Esophagus muscularis mucosa (tissue), 4 donors: Measurements from ENCODE around the gene TBC1D3L.
"Not testable (repeated sequence)": the region's sequence is repeated elsewhere in the genome, so short reads cannot be mapped to it uniquely, and the experiment has no call there.

Experiments used
- EP300 ChIP-seq: sonication (generic); formaldehyde crosslinking; IDR thresholded peaks from one replicate; pipeline ENCODE4 v1.6.1; 2017; ENCODE audit warnings: antibody characterized with exemption
- POLR2A ChIP-seq: fragments of 450-650 bp; IDR thresholded peaks from one replicate; pipeline ENCODE4 v1.6.1; 2017; ENCODE audit warnings: antibody characterized with exemption, moderate library complexity, mild to moderate bottlenecking, low read depth
- TF ChIP-seq, protein P1 (sequence below), 3 experiments: fragments of 200-600 bp in 2 of 3; fragments of 450-650 bp in 1 of 3; sonication (generic) in 2 of 3; IDR thresholded peaks; one replicate each; pipeline ENCODE4 v1.5.1; 2017 to 2019; ENCODE audit warnings: antibody characterized with exemption in 3 of 3, mild to moderate bottlenecking in 2 of 3, moderate library complexity in 1 of 3

DNA sequence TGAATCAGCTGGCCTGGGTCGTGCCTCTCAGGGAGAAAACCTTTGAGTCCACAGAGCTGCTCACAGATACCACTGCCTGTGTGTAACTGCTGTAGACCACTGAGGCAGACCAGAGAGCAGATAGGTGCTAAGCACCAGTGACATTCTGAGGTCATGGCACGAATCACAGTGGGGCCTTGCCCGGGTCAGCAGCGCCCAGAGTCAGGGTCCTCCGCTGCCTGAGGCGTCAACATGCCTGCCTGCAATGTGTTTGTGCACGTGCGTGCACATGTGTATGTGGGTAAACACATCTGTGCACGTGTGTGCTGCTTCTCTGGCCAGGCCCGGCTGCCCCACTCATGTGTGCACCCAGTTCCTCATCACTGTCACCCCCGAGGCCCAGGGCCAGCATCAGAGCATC is at the start of gene TBC1D3L:
- TF ChIP-seq, protein P1, sequence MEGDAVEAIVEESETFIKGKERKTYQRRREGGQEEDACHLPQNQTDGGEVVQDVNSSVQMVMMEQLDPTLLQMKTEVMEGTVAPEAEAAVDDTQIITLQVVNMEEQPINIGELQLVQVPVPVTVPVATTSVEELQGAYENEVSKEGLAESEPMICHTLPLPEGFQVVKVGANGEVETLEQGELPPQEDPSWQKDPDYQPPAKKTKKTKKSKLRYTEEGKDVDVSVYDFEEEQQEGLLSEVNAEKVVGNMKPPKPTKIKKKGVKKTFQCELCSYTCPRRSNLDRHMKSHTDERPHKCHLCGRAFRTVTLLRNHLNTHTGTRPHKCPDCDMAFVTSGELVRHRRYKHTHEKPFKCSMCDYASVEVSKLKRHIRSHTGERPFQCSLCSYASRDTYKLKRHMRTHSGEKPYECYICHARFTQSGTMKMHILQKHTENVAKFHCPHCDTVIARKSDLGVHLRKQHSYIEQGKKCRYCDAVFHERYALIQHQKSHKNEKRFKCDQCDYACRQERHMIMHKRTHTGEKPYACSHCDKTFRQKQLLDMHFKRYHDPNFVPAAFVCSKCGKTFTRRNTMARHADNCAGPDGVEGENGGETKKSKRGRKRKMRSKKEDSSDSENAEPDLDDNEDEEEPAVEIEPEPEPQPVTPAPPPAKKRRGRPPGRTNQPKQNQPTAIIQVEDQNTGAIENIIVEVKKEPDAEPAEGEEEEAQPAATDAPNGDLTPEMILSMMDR (IDR thresholded peaks at IDR 0.05) = not testable (repeated sequence)
- TF ChIP-seq POLR2A, EP300: not testable (repeated sequence)
